Skin of body (tissue), 2 donors: ENCODE measurements around the gene EEF1B2. TPM values are rescaled to one million over a fixed set of nuclear protein-coding genes. Genes with fewer than 3 reads are reported as not detected.
"Not testable (repeated sequence)": the region's sequence is repeated elsewhere in the genome, so short reads cannot be mapped to it uniquely, and the experiment has no call there.

ENCODE experiments used
- DNase-seq: peaks from one replicate; lab custom pipeline; 2025; lab: John Stamatoyannopoulos, UW
- total RNA-seq: library from RNA; depleted of rRNA; stranded (reverse); fragments of >200 nt; gene quantifications from one replicate; pipeline ENCODE4 v1.2.3, GENCODE V29; 2014

Gene EEF1B2
- total RNA-seq, 1 donor from 2014 or later, result 378 TPM

DNA sequence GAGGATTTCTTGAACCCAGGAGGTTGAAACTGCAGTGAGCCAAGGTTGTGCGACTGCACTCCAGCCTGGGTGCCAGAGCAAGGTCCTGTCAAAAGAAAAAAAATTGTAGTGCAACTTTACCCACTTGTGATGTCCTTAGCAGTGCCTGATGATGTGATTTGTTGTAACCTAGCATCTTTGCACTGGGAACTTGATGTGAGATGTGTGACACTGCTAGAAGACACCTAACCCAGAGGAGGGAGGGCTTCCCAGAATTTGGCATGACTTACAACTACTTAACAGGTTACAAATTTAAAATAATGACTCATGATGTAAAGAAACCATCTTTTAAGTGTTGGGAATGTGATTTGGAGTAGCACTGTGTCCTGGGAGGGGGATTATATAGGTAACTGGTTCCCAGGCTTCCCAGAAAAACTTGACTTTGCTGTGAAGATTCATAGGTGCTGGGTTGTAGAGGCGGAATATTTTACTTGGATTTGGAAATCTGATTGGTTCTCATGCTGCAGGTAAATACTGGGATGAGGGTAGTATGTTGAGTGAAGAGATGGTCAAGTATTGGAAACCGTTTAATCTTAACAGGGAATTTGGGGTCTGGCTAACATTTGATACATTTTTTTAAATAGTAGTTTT lies 3.7 kb downstream of the EEF1B2 start:
- DNase-seq, result no peak

DNA sequence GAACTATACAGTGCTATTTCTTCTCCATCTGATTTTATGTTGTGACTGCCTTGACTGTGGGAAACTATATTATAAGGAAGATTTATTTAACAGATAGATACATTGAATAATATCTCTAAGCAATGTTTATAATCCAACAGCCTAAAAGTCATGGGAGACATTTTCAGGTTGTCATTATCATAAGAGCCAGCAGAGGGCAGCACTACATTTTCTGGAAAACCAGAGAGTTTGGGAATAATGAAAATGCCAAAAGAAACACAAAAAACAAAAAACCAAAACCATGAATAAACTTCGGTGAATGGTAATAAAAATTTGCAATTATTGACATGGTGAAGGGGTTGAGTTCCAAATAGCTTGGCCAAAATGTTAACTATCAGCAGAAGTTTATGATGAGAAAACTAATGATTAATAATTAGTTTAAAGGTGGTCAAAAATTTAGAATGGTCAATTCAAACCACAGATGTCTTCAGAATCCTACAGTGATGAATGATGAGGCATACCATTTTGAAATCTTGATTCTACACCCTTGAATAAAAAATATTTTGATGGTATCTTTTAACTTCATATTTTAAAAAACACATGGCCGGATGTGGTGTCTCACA lies 4.7 kb downstream of the EEF1B2 start:
- DNase-seq, result no peak

DNA sequence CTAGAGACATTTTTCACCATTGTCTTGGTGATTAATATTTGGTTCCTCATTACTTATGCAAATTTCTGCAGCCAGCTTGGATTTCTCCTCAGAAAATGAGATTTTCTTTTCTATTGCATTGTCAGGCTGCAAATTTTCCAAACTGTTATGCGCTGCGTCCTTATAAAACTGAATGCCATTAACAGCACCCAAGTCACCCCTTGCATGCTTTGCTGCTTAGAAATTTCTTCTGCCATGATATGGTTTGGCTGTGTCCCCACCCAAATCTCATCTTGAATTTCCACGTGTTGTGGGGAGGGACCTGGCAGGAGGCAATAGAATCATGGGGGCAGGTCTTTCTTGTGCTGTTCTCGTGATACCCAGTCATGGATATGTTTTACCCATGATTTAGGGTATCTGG lies 8.5 kb downstream of the EEF1B2 start:
- not testable (repeated sequence) for DNase-seq

DNA sequence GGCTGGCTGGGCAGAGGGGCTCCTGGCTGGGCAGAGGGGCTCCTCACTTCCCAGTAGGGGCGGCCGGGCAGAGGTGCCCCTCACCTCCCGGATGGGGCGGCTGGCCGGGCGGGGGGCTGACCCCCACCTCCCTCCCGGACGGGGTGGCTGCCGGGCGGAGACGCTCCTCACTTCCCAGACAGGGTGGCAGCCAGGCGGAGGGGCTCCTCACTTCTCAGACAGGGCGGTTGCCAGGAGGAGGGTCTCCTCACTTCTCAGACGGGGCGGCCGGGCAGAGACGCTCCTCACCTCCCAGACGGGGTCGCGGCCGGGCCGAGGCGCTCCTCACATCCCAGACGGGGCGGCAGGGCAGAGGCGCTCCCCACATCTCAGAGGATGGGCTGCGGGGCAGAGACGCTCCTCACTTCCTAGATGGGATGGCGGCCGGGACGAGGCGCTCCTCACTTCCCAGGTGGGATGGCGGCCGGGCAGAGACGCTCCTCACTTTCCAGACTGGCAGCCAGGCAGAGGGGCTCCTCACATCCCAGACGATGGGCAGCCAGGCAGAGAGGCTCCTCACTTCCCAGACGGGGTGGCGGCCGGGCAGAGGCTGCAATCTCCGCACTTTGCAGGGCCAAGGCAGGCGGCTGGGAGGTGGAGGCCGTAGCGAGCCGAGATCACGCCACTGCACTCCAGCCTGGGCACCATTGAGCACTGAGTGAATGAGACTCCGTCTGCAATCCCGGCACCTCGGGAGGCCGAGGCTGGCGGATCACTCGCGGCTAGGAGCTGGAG lies 12.1 kb downstream of the EEF1B2 start:
- not testable (repeated sequence) for DNase-seq

DNA sequence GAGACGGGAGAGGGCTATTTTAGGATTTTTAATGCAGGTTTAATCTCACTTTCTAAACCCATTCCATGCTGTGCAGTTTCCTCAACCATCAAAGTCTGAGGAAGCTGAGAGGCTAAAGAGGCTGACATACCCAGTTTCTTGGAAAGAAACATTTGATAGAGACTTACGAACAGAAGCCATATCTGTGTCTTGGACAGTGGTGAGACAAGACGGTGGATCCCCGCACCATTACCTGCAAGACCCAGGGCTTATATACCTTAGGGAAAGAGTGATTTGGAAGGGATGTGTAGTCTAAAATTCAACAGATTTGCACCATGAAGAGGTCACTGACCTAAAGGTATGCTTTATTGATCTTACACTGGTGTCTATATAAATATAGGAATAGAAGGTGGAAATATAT lies 13.5 kb downstream of the EEF1B2 start:
- no peak for DNase-seq

DNA sequence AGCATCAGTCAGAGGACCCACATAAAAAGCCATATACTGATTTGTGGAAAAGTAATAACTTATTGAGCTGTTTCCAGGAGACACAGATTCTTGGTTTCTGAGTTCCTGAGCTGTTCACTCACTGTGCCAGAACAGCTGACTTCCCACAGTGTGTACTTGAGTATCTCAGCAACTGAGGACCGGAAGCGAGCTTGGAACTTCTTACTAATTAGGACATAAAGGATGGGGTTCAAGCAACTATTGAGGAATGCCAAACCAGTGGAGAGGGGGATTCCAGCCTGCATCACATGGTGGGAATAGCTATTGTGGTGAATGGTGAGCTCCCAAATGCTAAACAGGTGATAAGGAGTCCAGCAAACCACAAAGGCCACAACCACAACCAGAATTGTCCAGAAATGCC lies 16.4 kb downstream of the EEF1B2 start:
- DNase-seq, result no peak

DNA sequence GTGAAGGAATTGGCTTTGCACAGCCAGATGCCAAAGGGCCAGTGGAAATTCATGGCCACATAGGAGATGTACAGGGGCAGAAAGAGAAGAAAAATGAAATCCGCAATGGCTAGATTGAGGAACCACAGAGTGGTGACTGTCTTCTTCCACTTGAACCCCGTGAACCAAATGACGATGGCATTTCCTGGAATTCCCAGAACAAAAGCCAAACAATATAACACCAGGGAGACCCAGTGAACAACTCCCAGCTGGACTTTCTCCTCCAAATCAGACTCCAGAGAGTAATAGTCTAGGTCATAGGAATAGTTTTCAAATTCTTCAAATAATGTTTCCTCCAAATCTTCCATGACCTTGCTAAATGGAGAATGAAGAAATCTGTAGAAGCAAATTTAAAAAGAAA lies 17.2 kb downstream of the EEF1B2 start:
- DNase-seq, result no peak

DNA sequence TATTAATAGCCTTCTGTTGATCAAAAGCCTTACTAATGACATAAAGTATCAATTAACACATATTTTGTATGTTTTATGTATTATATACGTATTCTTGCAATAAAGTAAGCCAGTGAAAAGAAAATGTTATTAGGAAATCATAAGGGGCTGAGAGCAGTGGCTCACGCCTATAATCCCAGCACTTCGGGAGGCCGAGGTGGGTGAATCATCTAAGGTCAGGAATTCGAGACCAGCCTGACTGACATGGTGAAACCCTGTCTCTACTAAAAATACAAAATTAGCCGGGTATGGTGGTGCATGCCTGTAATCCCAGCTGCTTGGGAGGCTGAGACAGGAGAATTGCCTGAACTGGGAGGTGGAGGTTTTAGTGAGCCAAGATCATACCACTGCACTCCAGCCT lies 21.8 kb downstream of the EEF1B2 start:
- not testable (repeated sequence) for DNase-seq

DNA sequence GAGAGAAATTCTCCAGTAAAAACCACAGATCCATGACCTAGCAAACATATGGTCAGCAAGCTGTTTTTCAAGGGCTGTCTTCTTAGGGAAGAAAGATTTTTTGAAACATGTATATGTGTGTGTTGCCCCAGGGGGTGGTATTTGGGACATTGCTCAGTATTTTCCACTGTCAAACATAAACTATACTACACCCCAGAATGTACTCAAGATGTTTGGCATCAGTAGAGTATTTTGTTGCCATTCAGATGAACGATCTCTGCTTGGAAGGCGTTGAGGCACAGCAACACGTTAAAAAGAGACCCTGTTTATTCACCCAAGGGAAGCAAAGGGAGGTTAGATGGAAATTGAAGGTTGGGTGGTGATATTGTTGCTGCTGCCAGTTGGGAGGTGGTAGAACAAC lies 30.0 kb downstream of the EEF1B2 start:
- DNase-seq, result no peak

DNA sequence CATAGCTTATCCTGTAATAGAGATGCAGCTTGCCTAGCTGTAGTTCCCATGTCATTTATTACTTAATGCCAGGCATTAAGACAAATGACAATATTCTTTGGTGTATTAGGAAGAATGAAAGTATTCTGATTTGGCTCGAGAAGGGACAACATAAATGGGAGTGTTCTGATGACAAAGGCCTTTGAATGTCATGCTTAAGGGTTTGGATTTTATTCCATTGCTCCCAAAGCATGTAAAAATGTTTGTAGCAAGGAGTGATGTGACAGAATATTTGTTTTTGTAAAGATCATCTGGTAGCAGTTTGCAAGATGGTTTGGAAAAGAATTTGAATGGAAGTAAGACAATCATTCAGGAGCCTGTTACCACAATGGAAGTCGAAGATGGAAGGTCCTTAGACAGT lies 30.4 kb downstream of the EEF1B2 start:
- no peak for DNase-seq

DNA sequence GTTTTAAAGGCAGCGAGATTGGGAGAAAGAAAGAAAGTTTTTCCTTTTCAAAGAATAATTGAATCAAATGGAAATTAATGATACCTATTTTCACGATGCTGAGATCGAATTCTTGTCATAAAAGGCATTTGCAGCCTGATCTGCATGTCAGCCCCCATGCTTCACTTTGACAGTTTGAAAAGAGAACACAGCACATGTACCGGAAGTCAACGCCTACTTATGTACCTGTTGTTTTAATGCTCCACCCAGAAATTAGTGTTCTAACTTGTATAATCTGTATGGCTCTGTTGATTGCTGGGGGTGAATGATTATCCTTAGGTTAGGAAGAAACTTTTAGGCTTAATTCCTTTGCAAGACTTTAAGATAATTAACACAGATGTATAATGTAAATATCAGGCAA lies 31.0 kb downstream of the EEF1B2 start:
- DNase-seq, result no peak

DNA sequence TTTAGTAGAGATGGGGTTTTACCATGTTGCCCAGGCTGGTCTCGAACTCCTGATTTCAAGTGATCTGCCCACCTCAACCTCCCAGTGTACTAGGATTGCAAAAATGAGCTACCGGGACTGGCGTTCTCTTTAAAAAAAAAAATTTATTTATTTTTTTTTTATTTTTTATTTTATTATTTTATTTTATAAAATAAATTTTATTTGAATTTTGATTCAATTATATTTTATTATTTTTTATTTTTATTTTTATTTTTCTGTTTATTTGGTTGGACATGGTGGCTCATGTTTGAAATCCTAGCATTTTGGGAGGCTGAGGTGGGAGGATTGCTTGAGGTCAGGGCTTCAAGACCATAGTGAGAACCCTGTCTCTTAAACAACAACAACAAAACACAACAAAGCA lies 32.5 kb downstream of the EEF1B2 start:
- no peak for DNase-seq

DNA sequence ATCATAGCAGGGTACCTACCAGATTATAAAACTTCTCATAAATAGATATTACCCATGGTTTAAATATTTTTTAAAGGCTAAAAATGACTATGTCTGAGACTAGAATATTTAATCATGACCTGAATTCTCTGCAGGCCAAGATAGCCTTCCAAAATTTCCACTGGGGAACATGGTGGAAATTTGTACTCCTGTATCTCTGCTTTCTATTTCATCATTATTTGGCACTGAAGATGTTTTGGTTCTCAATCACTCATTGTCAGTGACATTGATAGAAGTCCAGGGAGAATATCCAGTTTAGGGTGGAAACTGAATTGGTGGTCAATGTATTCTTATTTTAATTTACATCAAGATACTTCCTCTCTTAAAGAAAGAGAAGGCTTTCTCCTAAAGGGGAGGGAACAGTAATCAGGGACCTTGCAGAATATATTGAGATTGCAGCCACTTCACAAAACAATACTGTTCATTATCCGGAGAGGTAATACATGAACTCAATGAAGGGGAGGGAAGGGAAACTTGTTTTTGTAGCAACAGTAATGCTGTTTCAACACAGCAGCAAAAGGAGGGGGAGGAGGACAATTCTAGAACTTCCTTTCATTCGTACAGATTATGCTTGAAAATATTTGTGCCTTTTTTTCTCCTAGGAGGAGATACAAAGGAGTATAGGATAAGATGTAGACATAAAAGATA lies 34.1 kb downstream of the EEF1B2 start:
- DNase-seq, result no peak

DNA sequence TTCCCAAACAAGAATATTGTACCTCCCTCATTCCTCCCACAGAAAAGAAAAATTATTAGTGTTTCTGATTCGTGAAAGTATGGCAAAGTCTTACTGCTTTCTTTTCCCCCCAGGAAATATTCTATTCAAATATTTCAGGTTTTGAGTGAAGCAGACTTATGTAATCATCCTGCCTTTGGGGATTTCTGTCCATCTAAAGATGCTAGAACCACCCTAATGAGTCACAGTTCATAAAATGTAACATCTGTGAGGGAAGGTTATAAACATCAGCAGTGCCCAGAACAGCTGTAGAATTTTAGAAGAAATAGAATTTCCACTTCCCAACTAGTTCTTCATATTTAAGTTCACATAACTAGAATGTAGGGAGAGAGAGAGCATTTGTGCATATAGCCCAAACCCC lies 39.0 kb downstream of the EEF1B2 start:
- no peak for DNase-seq

DNA sequence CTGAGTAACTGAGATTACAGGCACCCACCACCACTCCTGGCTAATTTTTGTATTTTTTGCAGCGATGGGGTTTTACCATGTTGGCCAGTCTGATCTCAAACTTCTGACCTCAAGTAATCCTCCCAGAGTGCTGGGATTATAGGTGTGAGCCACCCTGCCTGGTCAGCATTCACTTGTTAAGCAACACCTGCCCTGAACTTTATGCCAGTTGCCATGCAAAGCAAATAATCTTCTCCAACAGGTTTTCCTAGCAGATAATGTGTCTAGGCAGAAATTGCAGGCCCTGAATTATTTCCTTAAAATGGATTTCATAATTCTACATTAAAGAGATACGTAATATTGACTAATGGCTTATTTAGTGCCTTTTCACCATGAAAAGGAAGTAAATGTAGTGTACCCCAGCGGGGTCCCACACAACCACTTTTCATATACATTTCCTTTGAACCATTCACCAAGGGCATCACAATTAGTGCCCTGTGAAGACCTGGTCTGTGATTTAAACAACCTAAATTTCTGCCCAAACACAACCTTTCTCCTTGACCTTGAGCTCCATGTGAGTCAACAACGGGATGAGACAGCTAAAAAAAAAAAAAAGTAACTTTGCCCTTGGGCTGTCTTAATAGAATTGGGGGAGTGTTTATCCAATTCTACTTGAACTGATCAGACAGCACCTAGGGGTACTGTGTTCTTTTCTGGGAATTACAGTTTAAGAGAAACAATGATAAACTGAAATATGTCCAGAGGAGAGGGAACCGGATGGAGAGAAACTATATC lies 41.6 kb downstream of the EEF1B2 start:
- DNase-seq, result no peak

DNA sequence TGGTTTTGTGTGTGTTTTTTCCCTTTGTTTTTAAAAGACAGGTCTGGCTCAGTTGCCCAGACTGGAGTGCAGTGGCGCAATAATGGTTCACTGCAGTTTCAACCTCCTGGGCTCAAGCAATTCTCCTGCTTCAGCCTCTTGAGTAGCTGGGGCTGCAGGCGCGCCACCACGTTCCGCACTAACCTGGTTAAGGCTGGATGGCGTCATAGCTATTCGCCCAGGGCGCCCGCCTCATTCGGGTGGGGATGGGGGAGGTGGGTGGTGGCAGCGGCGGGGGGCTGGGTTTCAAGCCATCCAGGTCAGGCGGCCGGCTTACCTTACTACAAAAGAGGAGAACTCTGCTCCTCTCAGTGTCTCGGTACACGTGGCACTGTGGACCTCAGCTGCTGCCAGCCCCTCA lies 42.8 kb downstream of the EEF1B2 start:
- no peak for DNase-seq

DNA sequence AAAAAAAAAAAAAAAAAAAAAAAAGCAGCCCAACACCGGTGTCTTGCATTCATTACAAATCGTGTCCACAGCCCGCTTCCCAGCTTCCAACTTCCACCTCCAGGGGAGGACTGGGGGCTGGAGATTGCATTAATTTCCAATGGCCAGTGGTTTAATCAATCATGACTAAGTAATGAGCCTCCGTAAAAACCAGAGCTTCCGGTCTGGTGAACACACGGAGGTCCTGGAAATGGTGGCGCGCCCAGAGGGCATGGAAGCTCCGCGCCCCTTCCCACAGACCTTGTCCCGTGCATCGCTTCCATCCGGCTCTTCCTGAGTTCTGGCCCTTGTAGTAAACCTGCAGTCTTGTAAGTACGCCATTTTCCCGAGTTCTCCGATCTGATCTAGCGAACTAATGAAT lies 43.6 kb downstream of the EEF1B2 start:
- DNase-seq, result no peak

DNA sequence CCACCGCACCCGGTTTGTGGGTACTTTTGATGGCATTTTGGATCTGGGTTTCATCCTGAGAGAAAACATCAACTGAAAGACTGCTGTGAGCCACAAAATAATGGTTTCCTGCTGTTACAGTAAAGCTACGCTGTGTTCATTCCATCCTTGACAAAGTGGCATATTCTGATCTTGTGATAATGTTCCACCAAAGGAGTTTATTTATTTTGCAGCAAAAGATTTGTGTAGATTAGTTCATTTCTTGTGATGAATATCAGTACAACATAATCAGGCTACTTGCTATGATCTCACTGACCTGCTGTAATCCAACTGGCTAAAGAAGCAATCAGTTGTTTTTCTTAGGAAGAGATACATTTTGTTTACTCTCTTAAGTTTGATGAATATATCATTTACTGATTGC lies 45.0 kb downstream of the EEF1B2 start:
- DNase-seq, result no peak

DNA sequence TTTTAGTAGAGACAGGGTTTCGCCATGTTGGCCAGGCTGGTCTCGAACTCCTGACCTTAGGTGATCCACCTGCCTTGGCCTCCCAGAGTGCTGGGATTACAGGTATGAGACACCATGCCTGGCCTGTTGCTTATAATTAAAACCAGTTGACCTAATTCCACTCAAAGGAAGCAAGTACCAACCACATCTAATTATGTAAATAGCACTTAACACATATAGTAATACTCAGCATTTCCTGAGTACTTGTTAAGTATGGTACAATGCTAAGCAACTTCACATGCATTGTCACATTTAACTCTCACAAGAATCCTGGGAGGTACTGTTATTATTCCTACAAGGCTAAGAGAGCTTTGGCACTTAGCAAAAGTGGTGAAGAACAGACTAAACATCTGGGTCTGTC lies 47.6 kb downstream of the EEF1B2 start:
- not testable (repeated sequence) for DNase-seq

DNA sequence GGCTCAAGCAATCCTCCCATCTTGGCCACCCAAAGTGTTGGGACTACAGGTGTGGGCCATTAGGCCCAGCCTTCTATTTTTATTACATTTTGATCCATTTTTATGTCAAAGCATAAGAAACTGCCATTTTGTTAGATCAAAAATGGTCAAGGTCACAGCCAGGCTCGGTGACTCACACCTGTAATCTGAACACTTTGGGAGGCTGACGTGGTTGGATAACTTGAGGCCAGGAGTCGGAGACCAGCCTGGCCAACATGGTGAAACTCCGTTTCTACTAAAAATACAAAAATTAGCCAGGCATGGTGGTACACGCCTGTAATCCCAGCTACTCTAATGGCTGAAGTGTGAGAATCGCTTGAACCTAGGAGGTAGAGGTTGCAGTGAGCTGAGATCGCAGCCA lies 49.2 kb downstream of the EEF1B2 start:
- no peak for DNase-seq

DNA sequence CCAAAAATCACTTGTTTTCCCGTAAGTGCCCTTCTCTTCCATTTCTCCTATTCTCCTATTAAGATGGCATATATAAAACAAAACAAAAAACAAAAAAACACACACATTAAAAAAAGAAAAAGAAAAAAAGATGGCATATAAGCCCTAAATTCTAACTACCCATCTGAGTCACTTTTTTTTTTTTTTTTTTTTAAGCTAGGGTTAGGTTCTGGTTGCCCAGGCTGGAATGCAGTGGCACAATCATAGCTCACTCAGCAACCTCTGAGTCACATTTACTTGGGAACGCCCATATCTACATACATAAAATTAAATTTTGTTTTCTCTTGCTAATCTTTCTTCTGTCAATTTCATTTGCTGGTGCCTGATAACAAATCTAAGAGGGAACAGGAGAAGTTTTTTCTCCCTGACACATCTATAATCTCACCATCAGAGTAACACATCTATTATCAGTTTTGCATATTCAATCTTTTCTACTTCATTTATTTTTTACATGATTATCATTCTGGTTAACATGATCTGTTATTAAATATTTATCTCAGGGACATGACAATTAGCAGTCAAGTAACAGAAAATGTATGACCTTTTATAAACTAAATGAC lies 52.1 kb downstream of the EEF1B2 start:
- no peak for DNase-seq
